Esophagus muscularis mucosa (tissue), 4 donors: ENCODE data around the gene GJB2. TPM values are rescaled to one million over a fixed set of nuclear protein-coding genes. Genes with fewer than 3 reads are reported as not detected.

ENCODE experiments used
- DNase-seq: peaks from one replicate; pipeline ENCODE4 v3.0.0-alpha.2; 2017; ENCODE audit errors: extremely low spot score
- H3K27ac ChIP-seq, 4 donors: fragments of 200-600 bp; sonication (generic); replicated peaks in 1 of 4; 1 replicate in 3 of 4; 2 replicates in 1 of 4; pipeline ENCODE4 v1.5.1; 2016 to 2019; ENCODE audit warnings: mild to moderate bottlenecking in 1 of 4
- H3K27me3 ChIP-seq, 4 donors: fragments of 200-600 bp; sonication (generic); one replicate each; pipeline versions ENCODE4 v1.5.1 to v1.6.0; 2016 to 2019
- H3K36me3 ChIP-seq, 4 donors: fragments of 200-600 bp; sonication (generic); one replicate each; pipeline ENCODE4 v1.5.1; 2016 to 2019
- H3K4me1 ChIP-seq, 4 donors: fragments of 200-600 bp; sonication (generic); one replicate each; pipeline ENCODE4 v1.5.1; 2016 to 2019
- H3K4me3 ChIP-seq, 4 donors: fragments of 200-600 bp; sonication (generic); 1 replicate in 2 of 4; 2 replicates in 2 of 4; pipeline ENCODE4 v1.5.1; 2016 to 2019; ENCODE audit warnings: mild to moderate bottlenecking in 4 of 4, moderate library complexity in 1 of 4
- H3K9me3 ChIP-seq, 4 donors: fragments of 200-600 bp; sonication (generic); 1 replicate in 3 of 4; 2 replicates in 1 of 4; pipeline ENCODE4 v1.5.1; 2016 to 2019
- EP300 ChIP-seq: sonication (generic); formaldehyde crosslinking; IDR thresholded peaks from one replicate; pipeline ENCODE4 v1.6.1; 2017; ENCODE audit warnings: antibody characterized with exemption
- POLR2A ChIP-seq: fragments of 450-650 bp; IDR thresholded peaks from one replicate; pipeline ENCODE4 v1.6.1; 2017; ENCODE audit warnings: antibody characterized with exemption, moderate library complexity, mild to moderate bottlenecking, low read depth
- POLR2AphosphoS5 ChIP-seq, 2 donors: sonication (generic); formaldehyde crosslinking; IDR thresholded peaks; one replicate each; pipeline ENCODE4 v1.6.1; 2017; ENCODE audit warnings: antibody characterized with exemption in 2 of 2
- WGBS: methylation state at CpG from one replicate; pipeline ENCODE4 v1.1.5; 2018; 5-methylcytosine and 5-hydroxymethylcytosine counted together
- intact Hi-C: fragments of 100-400 bp; cut with DNase I; formaldehyde crosslinking; loops from one replicate; pipeline ENCODE4 v1.15.1; 2023
- total RNA-seq, 4 donors: library from RNA; depleted of rRNA; stranded (reverse); fragments of >200 nt; gene quantifications; one replicate each; pipeline versions ENCODE4 v1.1.0 to v1.2.1, GENCODE V29; 2016
- TF ChIP-seq, protein P1 (sequence below), 3 experiments: fragments of 200-600 bp in 2 of 3; fragments of 450-650 bp in 1 of 3; sonication (generic) in 2 of 3; IDR thresholded peaks; one replicate each; pipeline ENCODE4 v1.5.1; 2017 to 2019; ENCODE audit warnings: antibody characterized with exemption in 3 of 3, mild to moderate bottlenecking in 2 of 3, moderate library complexity in 1 of 3

GJB2 gene
- total RNA-seq, 4 donors from 2014 or later: 0.50 to 0.75 TPM; not detected in 2

DNA sequence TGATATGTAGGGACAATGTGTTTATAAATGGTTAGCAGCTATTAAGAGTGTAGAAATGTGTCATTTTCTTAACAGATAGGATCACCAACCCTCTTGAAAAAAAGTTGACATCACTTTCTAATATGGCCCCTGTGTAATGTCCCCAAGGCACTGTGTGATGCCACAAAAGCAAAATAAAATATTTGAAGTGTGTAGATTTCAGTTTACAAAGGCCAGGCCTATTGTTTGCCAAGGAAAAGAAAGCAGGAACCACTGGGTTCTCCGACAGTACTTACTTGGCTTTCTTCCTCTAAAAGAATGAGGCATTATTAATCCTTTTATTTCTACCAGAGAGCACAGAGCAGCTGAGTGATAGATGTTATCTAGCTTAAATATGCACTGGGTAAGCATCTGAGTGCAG is 21.4 kb downstream of the GJB2 start:
- H3K4me1 ChIP-seq: peaks cover 3 to 12% (median 9%) of the 10 kb centered on the region in 4 donors
- H3K9me3 ChIP-seq: no peaks in the 10 kb centered on the region
- no peak overlapping the region for H3K27ac ChIP-seq
- H3K4me3 ChIP-seq: no peak overlapping the region
- 65% methylated on average over 1 of the region's 1 CpG for WGBS
- TF ChIP-seq, protein P1, sequence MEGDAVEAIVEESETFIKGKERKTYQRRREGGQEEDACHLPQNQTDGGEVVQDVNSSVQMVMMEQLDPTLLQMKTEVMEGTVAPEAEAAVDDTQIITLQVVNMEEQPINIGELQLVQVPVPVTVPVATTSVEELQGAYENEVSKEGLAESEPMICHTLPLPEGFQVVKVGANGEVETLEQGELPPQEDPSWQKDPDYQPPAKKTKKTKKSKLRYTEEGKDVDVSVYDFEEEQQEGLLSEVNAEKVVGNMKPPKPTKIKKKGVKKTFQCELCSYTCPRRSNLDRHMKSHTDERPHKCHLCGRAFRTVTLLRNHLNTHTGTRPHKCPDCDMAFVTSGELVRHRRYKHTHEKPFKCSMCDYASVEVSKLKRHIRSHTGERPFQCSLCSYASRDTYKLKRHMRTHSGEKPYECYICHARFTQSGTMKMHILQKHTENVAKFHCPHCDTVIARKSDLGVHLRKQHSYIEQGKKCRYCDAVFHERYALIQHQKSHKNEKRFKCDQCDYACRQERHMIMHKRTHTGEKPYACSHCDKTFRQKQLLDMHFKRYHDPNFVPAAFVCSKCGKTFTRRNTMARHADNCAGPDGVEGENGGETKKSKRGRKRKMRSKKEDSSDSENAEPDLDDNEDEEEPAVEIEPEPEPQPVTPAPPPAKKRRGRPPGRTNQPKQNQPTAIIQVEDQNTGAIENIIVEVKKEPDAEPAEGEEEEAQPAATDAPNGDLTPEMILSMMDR (IDR thresholded peaks at IDR 0.05): no peak
- TF ChIP-seq POLR2AphosphoS5 (IDR thresholded peaks at IDR 0.05): no peak
- TF ChIP-seq EP300: no peak
- no peak for TF ChIP-seq POLR2A
- intact Hi-C loops: no loop called here
- no peaks in the 10 kb centered on the region for H3K36me3 ChIP-seq
- no peak for DNase-seq
- peaks cover 0 to 28% (median 4%) of the 10 kb centered on the region in 4 donors for H3K27me3 ChIP-seq

DNA sequence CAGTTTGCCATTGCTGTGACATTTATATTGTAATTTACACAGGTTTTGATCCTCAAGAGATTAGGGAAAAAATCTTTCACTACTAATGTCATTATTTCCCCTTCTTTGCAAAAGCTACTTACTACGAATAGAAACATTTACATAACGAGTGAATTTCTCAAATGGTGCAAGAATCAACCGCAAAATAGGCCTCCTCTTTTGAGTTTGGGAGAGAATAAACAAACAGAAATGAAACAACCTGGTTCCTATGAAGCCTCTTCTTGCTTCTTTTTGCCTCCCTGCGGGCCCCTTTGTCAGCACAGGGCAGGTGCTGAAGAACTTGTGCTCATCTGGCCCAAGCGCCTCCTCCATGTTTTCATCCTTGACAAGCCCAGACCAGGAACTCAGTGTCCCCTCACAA is 21.8 kb downstream of the GJB2 start:
- Histone ChIP-seq H3K4me1 (peaks cover 3 to 12% (median 9%) of the 10 kb centered on the region in 4 donors), H3K27ac (no peak overlapping the region), H3K27me3 (peaks cover 0 to 31% (median 4%) of the 10 kb centered on the region in 4 donors), H3K4me3 (no peak overlapping the region), H3K9me3 (no peaks in the 10 kb centered on the region), H3K36me3 (no peaks in the 10 kb centered on the region)
- intact Hi-C loops: no loop called here
- DNase-seq: no peak
- TF ChIP-seq, protein P1 (IDR thresholded peaks at IDR 0.05): no peak
- TF ChIP-seq POLR2A: no peak
- TF ChIP-seq EP300: no peak
- TF ChIP-seq POLR2AphosphoS5 (IDR thresholded peaks at IDR 0.05): no peak
- WGBS: 90% methylated on average over 5 of the region's 5 CpGs

DNA sequence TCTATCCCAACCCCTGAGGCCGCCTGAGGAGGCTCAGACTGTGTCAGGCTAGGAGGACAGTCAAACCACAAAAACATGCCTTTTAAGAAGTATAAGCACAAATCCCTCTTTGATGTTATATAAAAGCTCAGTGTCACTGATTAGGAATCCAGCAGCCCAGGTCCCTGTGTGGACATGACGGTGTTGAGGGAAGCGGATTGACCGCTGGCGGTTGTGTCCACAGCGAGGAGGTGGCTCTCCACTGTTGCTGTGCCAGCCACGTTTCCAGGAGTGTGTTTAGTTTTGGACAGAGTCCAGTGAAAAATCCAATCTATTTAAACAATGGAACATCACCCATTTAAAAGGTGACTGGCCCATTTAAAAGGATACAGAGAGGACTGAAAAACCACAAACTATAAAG is 24.3 kb downstream of the GJB2 start:
- H3K27ac ChIP-seq: no peak overlapping the region
- H3K9me3 ChIP-seq: no peaks in the 10 kb centered on the region
- WGBS: 80% methylated on average over 6 of the region's 7 CpGs
- no peak for DNase-seq
- H3K4me1 ChIP-seq: peaks cover 0 to 3% (median 0%) of the 10 kb centered on the region in 4 donors
- no peak overlapping the region for H3K4me3 ChIP-seq
- H3K36me3 ChIP-seq: no peaks in the 10 kb centered on the region
- peaks cover 0 to 48% (median 6%) of the 10 kb centered on the region in 4 donors for H3K27me3 ChIP-seq
- intact Hi-C loops: loop anchor here (10.0 kb wide), 1 partner anchor 114 kb away; no protein-coding TSS in a partner anchor
- TF ChIP-seq, protein P1 (IDR thresholded peaks at IDR 0.05): no peak
- TF ChIP-seq EP300: no peak
- no peak for TF ChIP-seq POLR2AphosphoS5 (IDR thresholded peaks at IDR 0.05)
- no peak for TF ChIP-seq POLR2A

DNA sequence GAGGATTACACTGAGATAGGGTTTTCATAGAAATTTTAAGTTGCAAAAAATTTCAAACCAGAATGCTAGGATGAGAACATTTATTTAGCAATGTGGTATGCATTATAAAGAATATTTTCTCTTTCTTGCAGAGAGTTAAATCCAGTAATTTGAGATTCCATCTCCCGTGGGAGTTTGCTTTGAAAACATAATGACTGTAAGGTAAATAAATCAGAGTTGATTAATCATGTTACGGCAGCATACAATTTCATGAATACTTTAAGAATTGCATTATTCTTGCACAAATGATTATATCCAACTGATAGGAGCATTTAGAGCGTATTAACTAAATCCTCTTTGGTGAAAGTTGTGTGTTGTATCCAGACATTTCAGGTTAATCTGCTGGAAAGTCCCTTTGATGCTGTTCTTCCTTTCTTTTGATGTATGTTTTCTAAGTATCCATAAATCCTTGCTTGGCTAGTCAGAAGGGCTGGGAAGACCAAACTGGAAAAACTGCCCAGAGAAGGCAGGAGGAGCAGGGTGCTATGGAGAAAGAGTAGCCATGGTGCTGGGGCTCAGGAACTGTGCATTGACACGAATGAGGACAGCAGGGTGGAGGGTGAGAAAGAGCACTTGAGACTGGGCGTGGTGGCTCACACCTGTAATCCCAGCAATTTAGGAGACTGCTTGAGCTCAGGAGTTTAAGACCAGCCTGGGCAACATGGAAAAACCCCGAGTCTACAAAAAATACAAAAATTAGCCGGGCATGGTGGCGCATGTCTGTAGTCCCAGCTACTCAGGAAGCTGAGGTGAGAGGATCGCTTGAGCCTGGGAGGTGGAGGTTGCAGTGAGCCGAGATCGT is 27.1 kb downstream of the GJB2 start:
- TF ChIP-seq POLR2AphosphoS5 (IDR thresholded peaks at IDR 0.05): no peak
- TF ChIP-seq EP300: no peak
- TF ChIP-seq POLR2A: no peak
- TF ChIP-seq, protein P1 (IDR thresholded peaks at IDR 0.05): no peak
- H3K9me3 ChIP-seq: no peaks in the 10 kb centered on the region
- WGBS: 82% methylated on average over 11 of the region's 11 CpGs
- intact Hi-C loops: loop anchor here (10.0 kb wide), 1 partner anchor 111 kb away; no protein-coding TSS in a partner anchor
- no peaks in the 10 kb centered on the region for H3K36me3 ChIP-seq
- peaks cover 11 to 14% (median 12%) of the 10 kb centered on the region in 4 donors for H3K4me1 ChIP-seq
- peaks cover 0 to 71% (median 19%) of the 10 kb centered on the region in 4 donors for H3K27me3 ChIP-seq
- no peak overlapping the region for H3K4me3 ChIP-seq
- DNase-seq: no peak
- H3K27ac ChIP-seq: no peak overlapping the region
